ENCODE data around the gene TRAPPC1. TPM values are rescaled to one million over a fixed set of nuclear protein-coding genes. Genes with fewer than 3 reads are reported as not detected.

The TRAPPC1 gene
- total RNA-seq: 10 to 100 TPM; 10.5 to 40.0 TPM

GRCh38 chr17:7931709-7932482 is at the start of gene TRAPPC1, which contains the start of gene CNTROB:
TSS of gene TRAPPC1 (minus strand) at chr17:7931946. CDS start at chr17:7931829, 117 bp downstream.
TSS of gene CNTROB (plus strand) at chr17:7932206. CDS start at chr17:7933080, 874 bp downstream.
- Histone ChIP-seq H3K4me1 (peaks cover 24% of the 10 kb centered on the region), H3K36me3 (replicated peaks in 1 of 2; ENCODE audit: insufficient read depth in 1 of 2, low read depth in 2 of 2) (peaks cover 0 to 1% of the 10 kb centered on the region in 2 donors), H3K27ac (peak within 1 kb of the TSS; percentile 43 to 80 (median 56)), H3K9me3 (no peaks in the 10 kb centered on the region), H3K4me3 (peak within 1 kb of the TSS; percentile 47 to 72), H3K27me3 (no peaks in the 10 kb centered on the region)
- intact Hi-C loops (cut with DNase I): loop anchor here (5.0 kb wide), 1 partner anchor 55 kb away; no protein-coding TSS in a partner anchor
- DNase-seq: peak; percentile 99 to 100 (median 100)
- peak; percentile 99 for ATAC-seq
- WGBS, 2 donors: 0% methylated on average over 13 to 52 of the region's 55 CpGs
- TF ChIP-seq POLR2A (IDR thresholded peaks at IDR 0.05): peak; percentile 27 to 82 (median 68)
- peak in 1 of 7 experiments; percentile 14 for TF ChIP-seq CTCF (IDR thresholded peaks at IDR 0.05)

GRCh38 chr17:7977805-7978204 is 46.1 kb upstream of the TRAPPC1 start:
- no peak overlapping the region for H3K27ac ChIP-seq
- TF ChIP-seq CTCF (IDR thresholded peaks at IDR 0.05): no peak
- no peak for TF ChIP-seq POLR2A (IDR thresholded peaks at IDR 0.05)
- intact Hi-C loops (cut with DNase I): no loop called here
- H3K4me3 ChIP-seq: no peak overlapping the region
- WGBS, 2 donors: 71 to 77% methylated on average over 5 of the region's 5 CpGs
- ATAC-seq: no peak
- H3K9me3 ChIP-seq: peaks cover 0 to 12% (median 0%) of the 10 kb centered on the region in 3 donors
- H3K36me3 ChIP-seq (replicated peaks in 1 of 2; ENCODE audit: insufficient read depth in 1 of 2, low read depth in 2 of 2): no peaks in the 10 kb centered on the region
- H3K4me1 ChIP-seq: no peaks in the 10 kb centered on the region
- DNase-seq: no peak
- no peaks in the 10 kb centered on the region for H3K27me3 ChIP-seq

DNA sequence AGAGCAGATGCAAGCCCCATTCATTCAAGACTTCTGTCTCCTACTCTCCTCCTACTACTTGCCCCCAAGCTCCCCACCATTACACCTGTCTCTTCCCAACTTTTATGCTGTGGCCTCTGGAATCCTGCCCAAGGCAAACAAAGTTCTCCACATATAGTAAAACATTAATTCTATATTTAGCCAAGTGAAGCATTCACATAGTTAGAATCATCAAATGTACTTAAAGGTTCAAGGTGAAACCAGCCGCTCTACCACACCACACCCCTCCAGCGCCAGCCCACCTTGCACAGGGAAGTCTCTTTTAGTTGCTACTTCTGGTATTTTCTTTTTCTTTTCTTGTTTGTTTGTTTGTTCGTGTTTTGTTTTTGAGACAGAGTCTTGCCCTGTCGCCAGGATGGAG is 45.3 kb upstream of the TRAPPC1 start:
- Histone ChIP-seq H3K27ac (no peak overlapping the region), H3K27me3 (no peaks in the 10 kb centered on the region), H3K36me3 (replicated peaks in 1 of 2; ENCODE audit: insufficient read depth in 1 of 2, low read depth in 2 of 2) (no peaks in the 10 kb centered on the region), H3K4me1 (no peaks in the 10 kb centered on the region), H3K9me3 (peaks cover 0 to 12% (median 0%) of the 10 kb centered on the region in 3 donors), H3K4me3 (no peak overlapping the region)
- 36 to 43% methylated on average over 4 of the region's 4 CpGs for WGBS, 2 donors
- DNase-seq (no peak), ATAC-seq (no peak)
- intact Hi-C loops (cut with DNase I): no loop called here
- no peak for TF ChIP-seq POLR2A (IDR thresholded peaks at IDR 0.05)
- no peak for TF ChIP-seq CTCF (IDR thresholded peaks at IDR 0.05)

GRCh38 chr17:7974638-7975131 is 42.9 kb upstream of the TRAPPC1 start:
- no peak for DNase-seq
- Histone ChIP-seq H3K9me3 (peaks cover 0 to 12% (median 0%) of the 10 kb centered on the region in 3 donors), H3K36me3 (replicated peaks in 1 of 2; ENCODE audit: insufficient read depth in 1 of 2, low read depth in 2 of 2) (no peaks in the 10 kb centered on the region), H3K27me3 (no peaks in the 10 kb centered on the region), H3K4me3 (no peak overlapping the region), H3K4me1 (no peaks in the 10 kb centered on the region), H3K27ac (no peak overlapping the region)
- intact Hi-C loops (cut with DNase I): no loop called here
- ATAC-seq: no peak
- TF ChIP-seq CTCF (IDR thresholded peaks at IDR 0.05) (no peak), POLR2A (IDR thresholded peaks at IDR 0.05) (no peak)
